Peyer's patch (tissue), 4 donors: ENCODE results near the gene NFIB. TPM values are rescaled to one million over a fixed set of nuclear protein-coding genes. Genes with fewer than 3 reads are reported as not detected.

Experiments
- DNase-seq, 3 donors: peaks; one replicate each; pipeline ENCODE4 v3.0.0-alpha.2; 2017 to 2019
- H3K27ac ChIP-seq, 4 donors: fragments of 200-600 bp; sonication (generic); one replicate each; pipeline ENCODE4 v1.5.1; 2016 to 2019
- H3K27me3 ChIP-seq, 2 donors: fragments of 200-600 bp; sonication (generic); one replicate each; pipeline ENCODE4 v1.5.1; 2019
- H3K36me3 ChIP-seq, 3 donors: fragments of 200-600 bp; sonication (generic); one replicate each; pipeline ENCODE4 v1.5.1; 2016 to 2019
- H3K4me1 ChIP-seq, 4 donors: fragments of 200-600 bp; sonication (generic); one replicate each; pipeline ENCODE4 v1.5.1; 2016 to 2019
- H3K4me3 ChIP-seq, 4 donors: fragments of 200-600 bp; sonication (generic); 1 replicate in 3 of 4; 2 replicates in 1 of 4; pipeline ENCODE4 v1.5.1; 2016 to 2019; ENCODE audit warnings: mild to moderate bottlenecking in 1 of 4
- H3K9me3 ChIP-seq, 4 donors: fragments of 200-600 bp; sonication (generic); one replicate each; pipeline ENCODE4 v1.5.1; 2016 to 2019; ENCODE audit warnings: mild to moderate bottlenecking in 1 of 4
- POLR2A ChIP-seq, 2 donors: fragments of 450-650 bp; IDR thresholded peaks; one replicate each; pipeline ENCODE4 v1.5.1; 2017; ENCODE audit warnings: antibody characterized with exemption in 2 of 2, mild to moderate bottlenecking in 2 of 2, moderate library complexity in 2 of 2
- total RNA-seq, 4 donors: library from RNA; depleted of rRNA; stranded (reverse); fragments of >200 nt; gene quantifications; one replicate each; pipeline ENCODE4 v1.1.0, GENCODE V29; 2016
- TF ChIP-seq, protein P1 (sequence below), 6 experiments: fragments of 450-650 bp in 4 of 6; fragments of 200-600 bp in 2 of 6; sonication (generic) in 1 of 6; IDR thresholded peaks; one replicate each; pipeline ENCODE4 v1.5.1; 2017 to 2019; ENCODE audit warnings: antibody characterized with exemption in 6 of 6, mild to moderate bottlenecking in 3 of 6, moderate library complexity in 1 of 6

Gene NFIB
- total RNA-seq, 4 donors from 2014 or later = 89.7 to 229 (median 159) TPM

DNA sequence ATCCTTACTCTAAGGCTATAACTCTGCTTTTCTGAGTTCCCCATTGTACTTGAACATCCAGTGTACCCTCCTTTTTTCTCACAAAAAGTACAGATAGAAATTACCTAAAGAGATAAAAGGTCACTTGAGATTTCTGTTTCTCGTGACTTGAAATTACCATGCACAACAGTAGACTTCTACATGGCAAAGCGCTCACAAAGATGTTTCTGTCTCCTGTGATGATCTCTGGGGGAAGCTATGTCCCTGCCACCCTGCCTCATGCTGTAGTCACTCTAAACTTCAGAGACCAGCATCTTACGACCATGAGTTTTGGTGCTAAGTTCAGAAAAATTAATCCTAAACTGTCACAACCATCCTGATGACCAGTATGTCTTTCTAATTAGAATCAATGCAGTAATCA lies 36.2 kb downstream of the NFIB start:
- no peak for DNase-seq
- H3K36me3 ChIP-seq = no peaks in the 10 kb centered on the region
- H3K27me3 ChIP-seq = no peaks in the 10 kb centered on the region
- TF ChIP-seq, protein P1, sequence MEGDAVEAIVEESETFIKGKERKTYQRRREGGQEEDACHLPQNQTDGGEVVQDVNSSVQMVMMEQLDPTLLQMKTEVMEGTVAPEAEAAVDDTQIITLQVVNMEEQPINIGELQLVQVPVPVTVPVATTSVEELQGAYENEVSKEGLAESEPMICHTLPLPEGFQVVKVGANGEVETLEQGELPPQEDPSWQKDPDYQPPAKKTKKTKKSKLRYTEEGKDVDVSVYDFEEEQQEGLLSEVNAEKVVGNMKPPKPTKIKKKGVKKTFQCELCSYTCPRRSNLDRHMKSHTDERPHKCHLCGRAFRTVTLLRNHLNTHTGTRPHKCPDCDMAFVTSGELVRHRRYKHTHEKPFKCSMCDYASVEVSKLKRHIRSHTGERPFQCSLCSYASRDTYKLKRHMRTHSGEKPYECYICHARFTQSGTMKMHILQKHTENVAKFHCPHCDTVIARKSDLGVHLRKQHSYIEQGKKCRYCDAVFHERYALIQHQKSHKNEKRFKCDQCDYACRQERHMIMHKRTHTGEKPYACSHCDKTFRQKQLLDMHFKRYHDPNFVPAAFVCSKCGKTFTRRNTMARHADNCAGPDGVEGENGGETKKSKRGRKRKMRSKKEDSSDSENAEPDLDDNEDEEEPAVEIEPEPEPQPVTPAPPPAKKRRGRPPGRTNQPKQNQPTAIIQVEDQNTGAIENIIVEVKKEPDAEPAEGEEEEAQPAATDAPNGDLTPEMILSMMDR (IDR thresholded peaks at IDR 0.05) = no peak
- no peak for TF ChIP-seq POLR2A (IDR thresholded peaks at IDR 0.05)
- H3K9me3 ChIP-seq = no peaks in the 10 kb centered on the region
- H3K27ac ChIP-seq = no peak overlapping the region
- no peak overlapping the region for H3K4me3 ChIP-seq
- H3K4me1 ChIP-seq = peaks cover 0 to 21% (median 0%) of the 10 kb centered on the region in 4 donors

DNA sequence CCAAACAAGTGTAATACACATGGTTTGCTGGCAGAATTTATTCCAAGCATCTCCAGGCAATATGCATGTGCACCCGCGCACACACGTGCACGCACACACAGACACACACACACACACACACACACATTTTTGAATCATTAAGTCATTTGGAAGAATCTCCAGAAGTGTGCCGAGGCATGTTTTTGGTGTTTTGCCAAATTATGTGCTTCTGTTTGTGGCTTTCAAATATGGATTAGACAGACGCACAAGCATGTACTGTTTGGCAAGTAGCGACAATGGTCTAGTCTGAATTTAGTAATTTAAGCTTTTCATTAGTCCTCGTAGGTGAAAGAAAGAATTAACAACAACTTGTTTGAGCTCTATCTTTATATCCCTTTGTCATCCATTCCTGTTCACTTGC lies 36.7 kb downstream of the NFIB start:
- TF ChIP-seq, protein P1 (IDR thresholded peaks at IDR 0.05) = no peak
- TF ChIP-seq POLR2A (IDR thresholded peaks at IDR 0.05) = no peak
- H3K4me1 ChIP-seq = peaks cover 0 to 23% (median 0%) of the 10 kb centered on the region in 4 donors
- H3K9me3 ChIP-seq = no peaks in the 10 kb centered on the region
- H3K27ac ChIP-seq = no peak overlapping the region
- no peaks in the 10 kb centered on the region for H3K27me3 ChIP-seq
- DNase-seq = no peak
- H3K36me3 ChIP-seq = no peaks in the 10 kb centered on the region
- no peak overlapping the region for H3K4me3 ChIP-seq

DNA sequence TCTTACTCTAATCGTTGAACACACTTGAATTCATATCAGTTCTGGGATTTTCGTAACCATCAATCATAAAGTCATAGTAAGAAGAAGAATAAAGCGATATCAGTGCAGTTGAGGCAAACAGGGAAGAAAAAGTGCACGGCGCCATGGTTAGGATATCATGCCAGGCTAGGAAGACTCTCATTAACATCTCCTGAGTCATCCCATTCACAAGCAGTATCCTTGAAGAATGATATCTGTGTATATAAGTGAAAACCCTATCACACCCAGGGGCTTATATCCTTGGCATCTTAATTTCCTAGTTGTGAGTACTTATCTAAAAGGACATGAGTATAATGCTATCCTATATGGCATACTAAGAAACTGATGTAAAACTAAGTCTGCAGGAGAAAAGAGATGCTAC lies 38.6 kb downstream of the NFIB start:
- no peaks in the 10 kb centered on the region for H3K9me3 ChIP-seq
- H3K27ac ChIP-seq = no peak overlapping the region
- no peak for DNase-seq
- H3K4me1 ChIP-seq = peaks cover 0 to 30% (median 0%) of the 10 kb centered on the region in 4 donors
- no peaks in the 10 kb centered on the region for H3K36me3 ChIP-seq
- H3K4me3 ChIP-seq = no peak overlapping the region
- H3K27me3 ChIP-seq = no peaks in the 10 kb centered on the region
- no peak for TF ChIP-seq POLR2A (IDR thresholded peaks at IDR 0.05)
- TF ChIP-seq, protein P1 (IDR thresholded peaks at IDR 0.05) = no peak

DNA sequence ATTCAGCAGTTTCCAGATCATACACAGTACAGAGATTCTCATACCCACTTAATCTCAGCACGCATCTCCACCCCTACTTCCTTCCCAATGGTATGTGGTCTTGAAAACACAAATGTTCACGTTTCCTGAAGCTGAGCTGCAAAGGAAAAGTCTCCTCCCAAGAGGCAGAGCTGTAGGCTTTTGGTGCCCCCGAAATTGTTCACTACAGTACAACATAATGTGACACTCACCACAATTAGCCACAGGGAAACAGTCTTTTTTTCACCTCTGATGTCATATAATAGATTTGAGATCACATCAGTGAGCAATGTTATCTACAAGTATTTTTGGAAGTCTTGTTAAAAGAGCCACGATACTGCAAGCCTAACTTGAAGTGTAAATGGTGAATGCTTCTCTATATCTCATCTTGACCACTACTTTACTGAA lies 40.2 kb downstream of the NFIB start:
- no peak for DNase-seq
- no peaks in the 10 kb centered on the region for H3K27me3 ChIP-seq
- H3K9me3 ChIP-seq = no peaks in the 10 kb centered on the region
- H3K4me3 ChIP-seq = no peak overlapping the region
- TF ChIP-seq, protein P1 (IDR thresholded peaks at IDR 0.05) = no peak
- H3K27ac ChIP-seq = peak overlapping the region in 2 of 4 donors; percentile 7 to 37
- peaks cover 0 to 30% (median 0%) of the 10 kb centered on the region in 4 donors for H3K4me1 ChIP-seq
- H3K36me3 ChIP-seq = no peaks in the 10 kb centered on the region

DNA sequence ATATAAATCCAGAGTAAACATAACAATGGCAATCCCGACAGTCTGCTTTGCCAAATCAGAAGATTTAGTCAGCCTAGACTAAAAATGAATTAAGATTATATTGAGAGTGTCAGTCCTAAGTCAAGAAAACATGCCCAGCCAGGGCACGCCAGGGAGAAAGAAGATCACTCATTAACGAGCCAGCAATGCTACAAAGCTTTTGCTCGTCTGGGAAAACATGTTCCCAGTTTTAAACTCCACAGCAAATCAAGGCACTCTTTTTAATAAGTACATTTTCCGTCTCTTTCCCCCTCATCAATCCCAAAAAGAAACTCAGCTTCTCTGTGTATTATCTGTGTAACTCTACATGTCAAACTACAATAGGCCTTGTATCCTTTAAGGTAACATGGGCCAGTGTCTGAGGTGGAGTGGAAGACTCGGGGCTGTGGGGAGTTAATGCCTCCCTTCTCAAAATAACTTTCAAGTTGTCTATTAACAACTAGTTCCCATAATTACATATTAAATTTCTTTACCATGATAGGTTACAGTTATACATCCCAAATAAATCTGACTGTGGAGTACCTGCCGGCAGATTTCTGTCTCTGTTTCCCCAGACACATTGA lies 40.9 kb downstream of the NFIB start:
- peak overlapping the region in 1 of 4 donors; percentile 37 for H3K27ac ChIP-seq
- no peaks in the 10 kb centered on the region for H3K9me3 ChIP-seq
- DNase-seq = no peak
- H3K36me3 ChIP-seq = no peaks in the 10 kb centered on the region
- TF ChIP-seq POLR2A (IDR thresholded peaks at IDR 0.05) = no peak
- TF ChIP-seq, protein P1 (IDR thresholded peaks at IDR 0.05) = no peak
- H3K27me3 ChIP-seq = no peaks in the 10 kb centered on the region
- H3K4me1 ChIP-seq = peaks cover 0 to 30% (median 0%) of the 10 kb centered on the region in 4 donors
- H3K4me3 ChIP-seq = no peak overlapping the region
